K562 (cell line): ENCODE data around the gene GET3. TPM values are rescaled to one million over a fixed set of nuclear protein-coding genes. Genes with fewer than 3 reads are reported as not detected.

Source experiments
- DACH1 ChIP-seq: fragments of 450-650 bp; IDR thresholded peaks from 2 replicates; pipeline ENCODE4 v1.6.1; 2018; ENCODE audit not compliant: partially characterized antibody
- ETV1 ChIP-seq: fragments of 450-650 bp; conservative IDR thresholded peaks from 2 replicates; pipeline ENCODE4 v1.6.1; 2016; ENCODE audit warnings: missing genetic modification characterization, control low read depth, low read depth, missing compliant biosample characterization
- HCFC1 ChIP-seq: IDR thresholded peaks from 2 replicates; pipeline ENCODE4 v1.6.1; 2012; ENCODE audit warnings: low read depth, low read length, improper control_type of control experiment
- JUND ChIP-seq, 2 experiments: IDR thresholded peaks; 2 replicates in 1 of 2; 3 replicates in 1 of 2; pipeline ENCODE4 v1.6.1; 2011; ENCODE audit warnings: borderline replicate concordance in 2 of 2, low read depth in 2 of 2, low read length in 2 of 2, improper control_type of control experiment in 1 of 2, missing biosample characterization in 1 of 2, missing genetic modification characterization in 1 of 2, missing genetic modification reagents in 1 of 2
- KLF6 ChIP-seq: fragments of 250-450 bp; sonication (Bioruptor Pico); IDR thresholded peaks from 2 replicates; pipeline ENCODE4 v1.4.0; 2020; ENCODE audit warnings: mild to moderate bottlenecking, moderate library complexity, borderline replicate concordance
- MAFG ChIP-seq: fragments of 450-650 bp; conservative IDR thresholded peaks from 2 replicates; pipeline ENCODE4 v1.6.1; 2016; ENCODE audit warnings: missing genetic modification characterization, missing compliant biosample characterization
- MAX ChIP-seq: sonication (generic); formaldehyde crosslinking; IDR thresholded peaks from 2 replicates; pipeline ENCODE4 v1.9.0; 2022; ENCODE audit warnings: mild to moderate bottlenecking, missing genetic modification reagents
- NCOR1 ChIP-seq: fragments of 450-650 bp; IDR thresholded peaks from 2 replicates; pipeline ENCODE4 v1.6.1; 2016; ENCODE audit warnings: mild to moderate bottlenecking, moderate library complexity
- PBX2 ChIP-seq, 2 experiments: IDR thresholded peaks in 1 of 2; conservative IDR thresholded peaks in 1 of 2; 2 replicates each; pipeline ENCODE4 v1.6.1; 2016; ENCODE audit warnings: low read depth in 2 of 2, mild to moderate bottlenecking in 1 of 2, missing compliant biosample characterization in 1 of 2, missing genetic modification characterization in 1 of 2, moderate library complexity in 1 of 2
- TRIM25 ChIP-seq: fragments of 450-650 bp; IDR thresholded peaks from 2 replicates; pipeline ENCODE4 v1.7.0; 2016; ENCODE audit warnings: borderline replicate concordance
- ZNF121 ChIP-seq: sonication (generic); formaldehyde crosslinking; conservative IDR thresholded peaks from 2 replicates; pipeline ENCODE4 v1.8.0; 2022; ENCODE audit warnings: missing genetic modification reagents
- ZNF584 ChIP-seq: fragments of 200-800 bp; sonication (Bioruptor generic); IDR thresholded peaks from 2 replicates; pipeline ENCODE4 v1.6.1; 2016; ENCODE audit warnings: low read depth, mild to moderate bottlenecking, missing genetic modification characterization, missing compliant biosample characterization
- ZNF76 ChIP-seq: fragments of 250-450 bp; sonication (Bioruptor Pico); IDR thresholded peaks from 2 replicates; pipeline ENCODE4 v1.4.0; 2020; ENCODE audit warnings: mild to moderate bottlenecking, moderate library complexity, borderline replicate concordance
- ZNF780A ChIP-seq: fragments of 250-450 bp; sonication (Bioruptor Pico); IDR thresholded peaks from 2 replicates; pipeline ENCODE4 v1.5.0; 2021; ENCODE audit warnings: mild to moderate bottlenecking
- ZZZ3 ChIP-seq: fragments of 450-650 bp; IDR thresholded peaks from 2 replicates; pipeline ENCODE4 v1.6.1; 2016; ENCODE audit warnings: antibody characterized with exemption, mild to moderate bottlenecking, moderate library complexity
- polyA plus RNA-seq, 8 experiments: library from polyadenylated mRNA; depleted of rRNA in 4 of 8; stranded (reverse) in 5 of 8; unstranded in 3 of 8; fragments of >200 nt; fragmentation: Nextera tagmentation in 2 of 8; fragmentation: Illumina TruSeq in 1 of 8; extraction: Ambion mirVana in 2 of 8; extraction: Trizol in 1 of 8; gene quantifications; 2 replicates each; pipeline versions ENCODE4 v1.2.1 to v1.2.3, GENCODE V29; 2011 to 2014; ENCODE audit warnings: inconsistent platforms in 1 of 8, missing spikeins in 1 of 8
- total RNA-seq, 7 experiments: library from RNA; depleted of rRNA in 6 of 7; stranded (reverse); fragments of >200 nt in 6 of 7; fragmentation: Illumina TruSeq in 2 of 7; extraction: Trizol in 2 of 7; gene quantifications; 2 replicates each; pipeline versions ENCODE4 v1.2.1 to v1.2.3, GENCODE V29; 2011 to 2021; ENCODE audit warnings: low replicate concordance in 1 of 7

Gene GET3
- total and polyA plus RNA-seq, 9 of the 15 experiments (the other 6 are each of a cell fraction or from before 2014, with no cell fraction given), result 8.3 to 83.5 (median 51.8) TPM

GRCh38 chr19:12723641-12724426 lies 13.5 kb upstream of the GET3 start, which contains the start of gene TNPO2 (continued):
- TF ChIP-seq ZNF584 (CRISPR knock-in tag) (no peak), TRIM25 (no peak), ETV1 (tag) (peak; percentile 43; the same call in 1 of the 2 replicates), ZNF780A (CRISPR knock-in tag) (no peak), ZZZ3 (no peak), MAFG (no peak), PBX2 (CRISPR knock-in tag; IDR thresholded peaks at IDR 0.05; ENCODE audit: low read depth) (no peak), PBX2 (tag; conservative IDR thresholded peaks at IDR 0.05; ENCODE audit: low read depth) (no peak), JUND (IDR thresholded peaks at IDR 0.05; ENCODE audit: borderline replicate concordance, low read depth, low read length) (no peak), JUND (tag; IDR thresholded peaks at IDR 0.05; ENCODE audit: borderline replicate concordance, low read depth, low read length) (no peak; the same call in 2 of the 3 replicates), KLF6 (CRISPR knock-in tag) (no peak), ZNF121 (CRISPR knock-in tag) (no peak), DACH1 (no peak), MAX (CRISPR knock-in tag) (peak; percentile 95), NCOR1 (no peak), HCFC1 (peak; percentile 95), ZNF76 (CRISPR knock-in tag) (no peak)
